ENCODE measurements around the gene MED4.

The MED4 gene

DNA sequence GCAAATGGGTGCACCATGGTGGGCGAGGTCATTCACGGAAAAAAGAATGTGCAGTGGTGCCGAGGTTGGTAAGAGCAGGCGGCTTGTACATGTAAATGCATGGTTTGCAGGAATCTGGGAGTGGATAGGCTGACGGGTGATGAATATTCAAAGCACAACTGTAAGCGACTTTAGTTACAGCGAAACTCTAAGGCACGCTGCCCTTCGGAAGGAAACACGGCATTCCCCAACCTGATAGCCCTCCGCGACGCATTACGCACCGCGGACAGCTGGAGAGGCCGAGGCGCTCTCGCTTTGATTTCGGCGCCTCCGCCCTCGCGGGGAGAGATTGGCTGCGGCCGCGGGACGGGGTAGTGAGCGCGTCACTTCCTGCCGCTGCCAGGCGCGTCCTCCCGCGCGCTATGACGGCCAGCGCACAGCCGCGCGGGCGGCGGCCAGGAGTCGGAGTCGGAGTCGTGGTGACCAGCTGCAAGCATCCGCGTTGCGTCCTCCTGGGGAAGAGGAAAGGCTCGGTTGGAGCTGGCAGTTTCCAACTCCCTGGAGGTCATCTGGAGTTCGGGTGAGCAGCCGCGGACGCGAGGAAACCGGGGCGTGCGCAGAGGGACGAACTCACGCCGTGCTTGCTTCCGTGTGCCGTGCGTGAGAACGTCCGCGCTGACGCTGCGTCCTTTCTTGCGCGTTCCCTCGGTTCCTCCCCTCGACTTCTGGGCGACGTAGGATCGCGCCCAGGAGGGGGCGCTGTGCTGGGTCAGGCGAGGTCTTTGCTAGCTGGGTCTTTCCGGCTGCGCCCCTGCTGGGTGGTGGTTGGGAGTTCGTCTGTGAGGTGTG is 57.3 kb downstream of the MED4 start, which contains the start of gene NUDT15:
Gene NUDT15 (plus strand): TSS at position 381 of the 828 bp plus-strand sequence. CDS start 21 bp downstream, at position 402.
- peak; percentile 93 for DNase-seq (ENCODE audit: low spot score)

GRCh38 chr13:48029859-48030258 is 65.0 kb downstream of the MED4 start:
- no peak for DNase-seq (ENCODE audit: low spot score)

DNA sequence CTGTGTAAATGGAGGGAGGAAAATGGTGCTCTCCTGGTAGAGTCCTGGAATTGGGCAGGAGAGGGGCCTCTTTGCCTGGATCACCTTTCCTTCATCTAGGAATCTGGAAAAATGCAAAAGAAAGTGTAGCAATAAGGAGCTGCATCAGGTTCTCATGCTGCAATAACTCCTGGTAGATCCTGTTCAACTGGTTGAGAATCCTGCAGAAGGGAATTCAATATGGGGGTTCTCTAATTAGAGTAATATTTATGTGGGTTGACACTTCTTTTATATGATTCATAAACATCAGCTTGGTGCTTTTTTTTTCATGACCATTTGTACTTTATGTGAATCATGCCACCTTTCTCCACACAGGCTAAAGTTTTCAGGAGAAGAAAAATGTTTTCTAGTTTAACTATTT is 66.8 kb downstream of the MED4 start:
- no peak for DNase-seq (ENCODE audit: low spot score)
